GM12872 (cell line): ENCODE results near the gene CD52.

ENCODE experiments used
- TF ChIP-seq, protein P1 (sequence below): IDR thresholded peaks from 3 replicates; pipeline ENCODE4 v1.5.1; 2011; ENCODE audit warnings: low read depth, mild to moderate bottlenecking, low read length, moderate library complexity; ENCODE audit not compliant: insufficient read depth

Gene CD52

DNA sequence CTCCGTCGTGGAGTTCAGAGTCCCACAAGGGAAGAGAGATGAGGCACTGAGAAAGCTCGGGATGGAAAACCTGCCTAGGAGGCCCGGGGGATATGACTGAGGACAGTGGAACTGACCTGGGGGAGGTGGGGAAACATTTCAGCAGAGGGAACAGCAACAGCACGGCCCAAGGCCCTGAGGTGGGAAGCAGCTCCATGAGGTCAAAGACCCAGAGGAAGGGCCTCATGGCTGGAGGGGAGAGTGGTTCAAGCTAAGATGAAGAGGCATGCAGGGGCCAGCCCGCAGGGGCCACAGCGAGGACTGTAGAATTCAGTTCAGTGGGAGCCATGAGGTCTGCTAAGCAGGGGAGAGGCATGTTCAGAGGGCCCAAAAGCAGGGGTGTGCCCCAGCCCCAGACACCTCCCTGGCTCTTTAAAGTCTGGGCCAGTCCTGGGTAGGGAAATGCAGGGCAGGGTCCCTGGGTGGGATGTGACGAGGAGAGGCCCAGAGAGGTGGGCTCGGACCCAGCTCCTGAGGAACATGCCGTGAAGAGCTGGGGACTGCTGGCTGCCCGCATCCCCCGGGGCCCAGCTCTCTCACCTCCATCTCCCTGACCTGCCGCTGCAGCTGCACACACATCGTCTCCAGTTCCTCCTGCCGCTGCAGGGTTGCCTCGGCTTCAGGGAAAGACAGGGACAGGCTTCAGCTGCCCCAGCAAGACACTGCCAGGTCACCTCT, 21.3 kb upstream of the CD52 start:
- TF ChIP-seq, protein P1, sequence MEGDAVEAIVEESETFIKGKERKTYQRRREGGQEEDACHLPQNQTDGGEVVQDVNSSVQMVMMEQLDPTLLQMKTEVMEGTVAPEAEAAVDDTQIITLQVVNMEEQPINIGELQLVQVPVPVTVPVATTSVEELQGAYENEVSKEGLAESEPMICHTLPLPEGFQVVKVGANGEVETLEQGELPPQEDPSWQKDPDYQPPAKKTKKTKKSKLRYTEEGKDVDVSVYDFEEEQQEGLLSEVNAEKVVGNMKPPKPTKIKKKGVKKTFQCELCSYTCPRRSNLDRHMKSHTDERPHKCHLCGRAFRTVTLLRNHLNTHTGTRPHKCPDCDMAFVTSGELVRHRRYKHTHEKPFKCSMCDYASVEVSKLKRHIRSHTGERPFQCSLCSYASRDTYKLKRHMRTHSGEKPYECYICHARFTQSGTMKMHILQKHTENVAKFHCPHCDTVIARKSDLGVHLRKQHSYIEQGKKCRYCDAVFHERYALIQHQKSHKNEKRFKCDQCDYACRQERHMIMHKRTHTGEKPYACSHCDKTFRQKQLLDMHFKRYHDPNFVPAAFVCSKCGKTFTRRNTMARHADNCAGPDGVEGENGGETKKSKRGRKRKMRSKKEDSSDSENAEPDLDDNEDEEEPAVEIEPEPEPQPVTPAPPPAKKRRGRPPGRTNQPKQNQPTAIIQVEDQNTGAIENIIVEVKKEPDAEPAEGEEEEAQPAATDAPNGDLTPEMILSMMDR: no peak

DNA sequence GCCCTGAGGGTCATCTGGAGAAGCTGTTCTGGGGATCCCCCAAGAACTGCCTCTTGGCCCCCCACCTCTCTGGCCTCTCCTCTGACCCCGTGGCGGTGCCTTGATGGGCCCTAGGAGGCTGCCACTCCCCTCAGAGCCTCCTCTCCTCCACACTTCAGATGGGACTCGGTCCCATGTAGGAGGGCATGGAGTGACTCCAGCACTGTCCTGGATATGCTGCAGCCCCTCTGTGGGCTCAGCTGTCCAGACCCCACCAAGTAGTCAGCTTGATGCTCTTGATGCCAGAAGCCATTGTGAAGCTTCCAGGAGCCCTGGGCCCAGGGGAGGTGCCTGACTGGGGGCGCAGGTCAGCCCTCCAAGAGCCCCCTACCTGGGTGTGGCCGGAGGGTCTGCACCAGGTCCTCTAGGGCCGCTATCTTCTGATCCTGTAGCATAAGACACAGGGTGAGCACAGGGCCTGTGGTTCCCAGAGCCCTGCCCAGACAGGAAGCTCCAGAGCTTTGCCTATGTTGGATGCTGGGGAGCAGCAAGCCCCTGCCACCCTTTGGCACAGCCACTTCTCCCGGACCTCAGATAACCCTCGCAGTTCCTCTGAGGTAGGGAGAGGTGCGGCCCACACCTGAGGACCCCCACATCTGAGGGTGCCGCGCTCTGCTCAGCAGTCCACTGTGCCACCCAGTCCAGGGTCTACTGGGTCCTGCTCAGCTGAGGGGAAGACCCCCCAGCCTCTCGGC, 20.5 kb upstream of the CD52 start:
- TF ChIP-seq, protein P1: no peak

DNA sequence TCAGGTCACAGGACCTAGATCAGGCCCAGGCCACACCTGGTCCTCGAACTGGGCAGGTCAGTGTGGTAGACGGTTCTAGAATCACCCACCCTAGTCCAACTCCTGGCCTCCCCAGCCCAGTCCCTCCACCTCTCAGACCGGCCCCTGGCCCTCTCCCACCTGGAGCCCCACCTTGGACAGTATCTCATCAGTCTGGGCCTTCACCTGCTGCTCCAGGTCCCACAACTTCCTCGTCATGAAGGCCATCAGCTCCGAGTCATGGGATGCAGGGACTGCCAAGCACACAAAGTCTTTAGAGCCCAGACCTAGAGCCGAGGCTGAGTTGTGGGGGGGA, 20.0 kb upstream of the CD52 start:
- TF ChIP-seq, protein P1: no peak

DNA sequence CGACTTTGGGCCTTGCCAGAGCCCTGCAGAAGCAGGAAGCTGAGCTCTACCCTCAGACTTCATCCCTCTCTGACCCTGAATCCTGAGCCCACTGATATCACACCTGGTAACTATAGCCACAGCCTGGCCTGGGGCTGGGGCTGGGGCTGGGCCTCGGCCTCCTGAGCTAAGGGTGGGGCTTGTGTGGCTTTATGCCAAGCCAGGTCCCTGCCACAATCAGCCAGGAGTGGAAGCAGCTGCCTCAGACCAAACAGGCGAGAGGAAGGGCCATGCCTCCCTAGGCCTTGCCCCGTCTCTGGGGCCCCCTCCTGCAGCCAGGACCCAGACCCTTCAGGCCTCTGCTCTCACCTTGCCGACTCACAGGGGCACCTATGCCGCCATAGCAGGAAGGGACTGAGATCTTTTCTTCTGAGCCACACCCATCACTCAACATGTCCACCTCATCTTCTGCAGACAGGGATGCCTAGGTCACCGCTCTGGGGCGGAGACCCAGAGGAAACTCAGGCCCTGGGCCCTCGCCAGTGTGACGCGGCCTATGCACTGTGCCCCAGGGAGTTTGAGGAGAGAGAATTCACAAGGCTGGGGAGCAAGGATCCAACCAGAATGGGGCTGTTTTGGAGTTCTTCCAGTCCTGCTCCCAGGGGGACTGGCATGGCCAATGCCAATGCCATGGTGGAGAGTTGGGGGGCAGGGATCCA, 17.0 kb upstream of the CD52 start:
- TF ChIP-seq, protein P1: no peak

DNA sequence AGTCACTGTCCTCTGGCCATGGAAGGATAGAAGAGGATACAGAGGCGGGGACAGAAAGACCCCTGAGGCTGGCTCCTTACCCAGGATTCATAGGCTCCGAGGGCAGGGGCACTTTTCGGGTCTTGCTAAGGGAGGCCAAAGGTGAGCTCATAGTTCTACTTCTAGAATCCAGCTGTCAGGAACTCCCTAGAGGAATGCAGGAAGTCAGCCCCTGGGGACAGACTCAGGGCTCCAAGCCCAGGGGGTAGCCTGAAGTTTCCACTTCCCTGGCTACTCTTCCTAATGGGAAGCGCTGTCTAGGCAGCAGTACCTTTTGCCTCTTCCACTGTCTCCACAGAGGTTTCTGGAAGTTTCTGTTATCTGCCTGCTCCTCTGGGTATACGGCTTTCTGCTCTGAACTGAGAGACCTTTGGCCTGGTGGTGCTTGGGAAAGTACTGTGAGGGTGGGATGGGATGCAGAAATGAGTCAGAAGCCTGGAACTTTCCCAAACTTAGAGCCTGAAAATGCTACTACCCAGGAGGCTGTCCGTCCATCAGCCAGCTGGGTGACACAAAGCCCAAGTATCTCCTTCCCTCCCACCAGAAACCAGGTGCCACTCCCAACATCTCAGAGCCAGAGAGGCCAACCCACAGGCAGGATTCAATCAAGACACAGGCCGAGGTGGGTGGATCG, 14.9 kb upstream of the CD52 start:
- TF ChIP-seq, protein P1: no peak

DNA sequence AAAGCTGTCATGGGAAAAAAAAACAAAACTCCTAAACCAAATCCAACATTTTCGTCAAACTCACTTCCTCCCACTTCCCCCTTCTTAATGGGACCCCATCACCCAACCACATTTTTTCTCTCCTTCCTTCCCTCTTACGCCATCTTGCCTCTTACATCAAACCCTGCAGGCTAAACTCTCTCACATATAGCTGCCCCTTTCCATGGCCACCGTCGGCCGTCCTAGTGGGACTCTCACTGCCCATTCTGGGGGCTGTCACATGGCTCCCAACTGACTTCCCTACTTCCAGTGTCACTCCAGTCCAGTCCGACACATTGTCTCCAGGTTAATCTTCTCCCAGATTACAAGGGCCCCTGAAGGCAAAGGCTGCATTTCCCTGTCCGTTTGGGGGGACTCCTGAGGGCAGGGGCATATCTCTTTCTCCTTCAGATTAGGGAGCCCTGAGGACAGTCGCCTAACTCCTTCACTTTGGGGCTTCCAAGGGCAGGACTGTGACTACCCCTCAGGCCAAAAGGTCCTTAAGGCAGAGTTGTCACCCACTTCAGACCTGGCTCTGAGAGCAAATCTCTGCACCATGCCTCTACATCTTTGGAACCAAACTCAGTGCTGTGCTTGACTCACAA, 12.0 kb upstream of the CD52 start:
- TF ChIP-seq, protein P1: no peak
